ENCODE results near the gene FADS2. TPM values are rescaled to one million over a fixed set of nuclear protein-coding genes. Genes with fewer than 3 reads are reported as not detected.

FADS2 gene
- total and polyA plus RNA-seq, 4 donors, result 44.5 to 165 (median 78.8) TPM

GRCh38 chr11:61893981-61894380, 65.9 kb downstream of the FADS2 start:
- Histone ChIP-seq H3K27ac (ENCODE audit: low read depth in 1 of 2, low read length in 1 of 2) (no peak overlapping the region), H3K27me3 (ENCODE audit: control insufficient read depth in 3 of 3, insufficient read depth in 3 of 3, low read length in 2 of 3) (no peaks in the 10 kb centered on the region), H3K4me3 (no peak overlapping the region), H3K9me3 (ENCODE audit: control insufficient read depth in 4 of 4, insufficient read depth in 3 of 4, low read length in 3 of 4) (no peaks in the 10 kb centered on the region), H3K36me3 (ENCODE audit: control insufficient read depth in 4 of 4, insufficient read depth in 4 of 4, low read length in 4 of 4) (peaks cover 0 to 6% (median 2%) of the 10 kb centered on the region in 4 donors), H3K9ac (ENCODE audit: insufficient read depth in 1 of 2, low read length in 2 of 2) (no peak overlapping the region), H3K4me1 (ENCODE audit: control insufficient read depth in 5 of 5, insufficient read depth in 5 of 5, low read length in 5 of 5) (peaks cover 0 to 8% (median 6%) of the 10 kb centered on the region in 5 donors)
- DNase-seq (peak in 2 of 3 donors; percentile 74 to 85), ATAC-seq (ENCODE audit: insufficient read depth, low FRiP score) (no peak)
- no peak for TF ChIP-seq CTCF (IDR thresholded peaks at IDR 0.05; ENCODE audit: control extremely low read depth, extremely low read depth)
- 55 to 56% methylated on average over 5 of the region's 5 CpGs for WGBS, 2 donors

- Histone ChIP-seq H3K27me3 (ENCODE audit: control insufficient read depth in 3 of 3, insufficient read depth in 3 of 3, low read length in 2 of 3) (no peaks in the 10 kb centered on the region), H3K4me3 (no peak overlapping the region), H3K36me3 (ENCODE audit: control insufficient read depth in 4 of 4, insufficient read depth in 4 of 4, low read length in 4 of 4) (peaks cover 0 to 6% (median 2%) of the 10 kb centered on the region in 4 donors), H3K27ac (ENCODE audit: low read depth in 1 of 2, low read length in 1 of 2) (no peak overlapping the region), H3K9ac (ENCODE audit: insufficient read depth in 1 of 2, low read length in 2 of 2) (no peak overlapping the region), H3K9me3 (ENCODE audit: control insufficient read depth in 4 of 4, insufficient read depth in 3 of 4, low read length in 3 of 4) (no peaks in the 10 kb centered on the region), H3K4me1 (ENCODE audit: control insufficient read depth in 5 of 5, insufficient read depth in 5 of 5, low read length in 5 of 5) (peaks cover 0 to 8% (median 6%) of the 10 kb centered on the region in 5 donors)
- no peak for TF ChIP-seq CTCF (IDR thresholded peaks at IDR 0.05; ENCODE audit: control extremely low read depth, extremely low read depth)
- DNase-seq (no peak), ATAC-seq (ENCODE audit: insufficient read depth, low FRiP score) (no peak)
- 72 to 73% methylated on average over 16 to 17 of the region's 17 CpGs for WGBS, 2 donors
Observed at GRCh38 chr11:61895046-61895717, 67.1 kb downstream of the FADS2 start.

GRCh38 chr11:61895718-61896059, 67.6 kb downstream of the FADS2 start:
- TF ChIP-seq CTCF (IDR thresholded peaks at IDR 0.05; ENCODE audit: control extremely low read depth, extremely low read depth), result no peak
- Histone ChIP-seq H3K9me3 (ENCODE audit: control insufficient read depth in 4 of 4, insufficient read depth in 3 of 4, low read length in 3 of 4) (no peaks in the 10 kb centered on the region), H3K36me3 (ENCODE audit: control insufficient read depth in 4 of 4, insufficient read depth in 4 of 4, low read length in 4 of 4) (peaks cover 0 to 6% (median 2%) of the 10 kb centered on the region in 4 donors), H3K27ac (ENCODE audit: low read depth in 1 of 2, low read length in 1 of 2) (no peak overlapping the region), H3K9ac (ENCODE audit: insufficient read depth in 1 of 2, low read length in 2 of 2) (no peak overlapping the region), H3K4me3 (no peak overlapping the region), H3K4me1 (ENCODE audit: control insufficient read depth in 5 of 5, insufficient read depth in 5 of 5, low read length in 5 of 5) (peaks cover 0 to 4% (median 4%) of the 10 kb centered on the region in 5 donors), H3K27me3 (ENCODE audit: control insufficient read depth in 3 of 3, insufficient read depth in 3 of 3, low read length in 2 of 3) (no peaks in the 10 kb centered on the region)
- ATAC-seq (ENCODE audit: insufficient read depth, low FRiP score), result no peak
- DNase-seq, result no peak
- WGBS, 2 donors, result 65 to 82% methylated on average over 4 of the region's 4 CpGs
